Endodermal cell (in vitro differentiated cells): ENCODE measurements around the gene LILRA2. TPM values are rescaled to one million over a fixed set of nuclear protein-coding genes. Genes with fewer than 3 reads are reported as not detected.

Source experiments
- DNase-seq: peaks from one replicate; pipeline ENCODE4 v3.0.0-alpha.2; 2017
- H3K27ac ChIP-seq: 2 replicates; pipeline ENCODE4 v1.5.1; 2013; ENCODE audit warnings: mild to moderate bottlenecking, low read depth, low read length, moderate library complexity
- H3K27me3 ChIP-seq: 2 replicates; pipeline ENCODE4 v1.6.1; 2013; ENCODE audit warnings: mild to moderate bottlenecking, low read length, moderate library complexity; ENCODE audit not compliant: insufficient read depth, control insufficient read depth, poor library complexity, severe bottlenecking
- H3K36me3 ChIP-seq: 2 replicates; pipeline ENCODE4 v1.7.0; 2013; ENCODE audit warnings: mild to moderate bottlenecking, low read length, moderate library complexity; ENCODE audit not compliant: control insufficient read depth, insufficient read depth
- H3K4me1 ChIP-seq: one replicate; pipeline ENCODE4 v1.7.0; 2013; ENCODE audit warnings: low read length; ENCODE audit not compliant: control insufficient read depth, insufficient read depth
- H3K4me3 ChIP-seq: 2 replicates; pipeline ENCODE4 v1.5.1; 2013; ENCODE audit warnings: mild to moderate bottlenecking, low read length, moderate library complexity
- H3K9ac ChIP-seq: 2 replicates; pipeline ENCODE4 v1.6.1; 2013; ENCODE audit warnings: mild to moderate bottlenecking, low read length, moderate library complexity; ENCODE audit not compliant: poor library complexity, severe bottlenecking; ENCODE audit errors: extremely low read depth
- H3K9me3 ChIP-seq: 2 replicates; pipeline ENCODE4 v1.6.1; 2013; ENCODE audit warnings: mild to moderate bottlenecking, low read length, moderate library complexity; ENCODE audit not compliant: control insufficient read depth
- H3K27ac Mint-ChIP-seq: 2 replicates; pipeline ENCODE4 v1.8.0; 2020; ENCODE audit warnings: mixed read lengths
- H3K27me3 Mint-ChIP-seq: 2 replicates; pipeline ENCODE4 v1.8.0; 2021; ENCODE audit warnings: mild to moderate bottlenecking, mixed read lengths; ENCODE audit not compliant: insufficient read depth
- H3K36me3 Mint-ChIP-seq: 2 replicates; pipeline ENCODE4 v1.8.0; 2020; ENCODE audit warnings: low read depth, mixed read lengths
- H3K4me1 Mint-ChIP-seq: 2 replicates; pipeline ENCODE4 v1.8.0; 2020; ENCODE audit warnings: mixed read lengths
- H3K4me3 Mint-ChIP-seq: 2 replicates; pipeline ENCODE4 v1.8.0; 2020; ENCODE audit warnings: mild to moderate bottlenecking, moderate library complexity, mixed read lengths
- H3K9me3 Mint-ChIP-seq: 2 replicates; pipeline ENCODE4 v1.8.0; 2020; ENCODE audit warnings: mild to moderate bottlenecking, mixed read lengths
- CTCF ChIP-seq: fragments of 200-600 bp; sonication (generic); conservative IDR thresholded peaks from 2 replicates; pipeline ENCODE4 v1.5.0; 2021; ENCODE audit warnings: antibody characterized with exemption, mild to moderate bottlenecking
- WGBS, 2 experiments: methylation state at CpG; one replicate each; pipeline versions ENCODE4 v1.1.5 to v1.1.7; 2013; ENCODE audit warnings: missing lambda C conversion rate in 2 of 2, mixed read lengths in 1 of 2; ENCODE audit not compliant: insufficient coverage in 1 of 2, insufficient read length in 1 of 2; 5-methylcytosine and 5-hydroxymethylcytosine counted together
- total RNA-seq, 2 donors: library from RNA; stranded (reverse); fragmentation: NEBNext Ultra II Directional in 1 of 2; extraction: Animal tissue kit (Norgen Biotek cat#: 25700) in 1 of 2; gene quantifications; 2 replicates in 1 of 2; 3 replicates in 1 of 2; pipeline ENCODE4 v1.2.1, GENCODE V29; 2021

The LILRA2 gene
- total RNA-seq, 2 donors from 2014 or later: not detected

- H3K9ac ChIP-seq: no peak overlapping the region
- no peaks in the 10 kb centered on the region for H3K4me1 ChIP-seq
- no peak for DNase-seq
- no peaks in the 10 kb centered on the region for H3K36me3 ChIP-seq
- H3K9me3 Mint-ChIP-seq: peaks cover 92% of the 10 kb centered on the region
- no peaks in the 10 kb centered on the region for H3K4me1 Mint-ChIP-seq
- no peak overlapping the region for H3K4me3 ChIP-seq
- H3K27ac ChIP-seq: no peak overlapping the region
- no peak overlapping the region for H3K4me3 Mint-ChIP-seq
- H3K27me3 Mint-ChIP-seq: no peaks in the 10 kb centered on the region
- peaks cover 78% of the 10 kb centered on the region for H3K9me3 ChIP-seq
- no peaks in the 10 kb centered on the region for H3K27me3 ChIP-seq
- TF ChIP-seq CTCF: no peak
- H3K36me3 Mint-ChIP-seq: peaks cover 3% of the 10 kb centered on the region
- no peak overlapping the region for H3K27ac Mint-ChIP-seq
- 82 to 84% methylated on average over 6 to 7 of the region's 7 CpGs for WGBS, 2 experiments
These were observed 34.6 kb downstream of the LILRA2 start for GRCh38 chr19:54608205-54608604.

DNA sequence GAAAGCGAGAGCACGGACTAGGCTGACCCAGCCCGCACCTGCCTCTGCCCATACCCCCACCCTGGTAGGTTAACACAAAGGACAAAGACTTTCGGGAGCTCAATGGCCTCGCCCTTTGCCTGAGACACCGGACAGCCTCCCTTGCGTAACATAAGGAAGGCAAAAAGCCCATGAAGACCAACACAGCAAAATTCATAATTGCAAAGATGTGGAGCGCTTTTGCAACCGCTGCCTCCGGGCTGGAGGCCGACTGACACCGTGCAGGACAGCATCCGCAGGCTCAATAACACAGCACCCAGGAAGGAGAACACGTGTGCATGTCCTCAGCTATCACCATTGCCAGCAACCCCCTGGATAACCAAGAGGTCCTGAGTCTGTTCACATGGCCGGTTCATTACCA, 35.2 kb downstream of the LILRA2 start:
- no peaks in the 10 kb centered on the region for H3K4me1 Mint-ChIP-seq
- no peak overlapping the region for H3K4me3 Mint-ChIP-seq
- no peak overlapping the region for H3K9ac ChIP-seq
- peaks cover 95% of the 10 kb centered on the region for H3K9me3 Mint-ChIP-seq
- H3K36me3 ChIP-seq: no peaks in the 10 kb centered on the region
- no peaks in the 10 kb centered on the region for H3K4me1 ChIP-seq
- WGBS, 2 experiments: 83 to 99% methylated on average over 9 to 15 of the region's 15 CpGs
- H3K4me3 ChIP-seq: no peak overlapping the region
- no peak overlapping the region for H3K27ac Mint-ChIP-seq
- peaks cover 3% of the 10 kb centered on the region for H3K36me3 Mint-ChIP-seq
- no peak for TF ChIP-seq CTCF
- no peaks in the 10 kb centered on the region for H3K27me3 ChIP-seq
- H3K27me3 Mint-ChIP-seq: no peaks in the 10 kb centered on the region
- no peak for DNase-seq
- H3K9me3 ChIP-seq: peaks cover 75% of the 10 kb centered on the region
- no peak overlapping the region for H3K27ac ChIP-seq

DNA sequence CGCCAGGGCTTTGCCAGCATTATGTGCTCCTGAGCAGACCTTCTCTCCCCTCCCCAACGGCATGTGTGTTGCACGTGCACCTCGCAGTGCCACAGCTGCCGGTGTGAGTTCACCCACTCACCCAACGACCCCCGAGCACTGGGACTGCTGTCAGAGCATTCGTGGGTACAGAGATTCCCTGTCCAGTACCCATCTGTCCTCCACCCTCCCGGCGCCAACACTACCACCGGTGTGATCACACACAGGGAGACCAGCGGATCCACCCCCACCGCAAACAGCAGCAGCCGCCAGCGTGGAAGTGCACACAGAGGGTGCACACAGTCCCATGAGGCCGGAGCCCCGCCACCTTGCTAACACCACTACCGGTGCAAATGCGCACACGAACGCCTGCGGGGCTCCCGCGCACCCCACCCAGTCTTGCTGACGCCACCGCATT, 35.8 kb downstream of the LILRA2 start:
- no peaks in the 10 kb centered on the region for H3K27me3 ChIP-seq
- no peak overlapping the region for H3K27ac ChIP-seq
- peaks cover 75% of the 10 kb centered on the region for H3K9me3 ChIP-seq
- H3K4me3 Mint-ChIP-seq: no peak overlapping the region
- H3K36me3 ChIP-seq: no peaks in the 10 kb centered on the region
- WGBS, 2 experiments: 83 to 88% methylated on average over 15 to 26 of the region's 26 CpGs
- H3K36me3 Mint-ChIP-seq: peaks cover 3% of the 10 kb centered on the region
- H3K4me1 ChIP-seq: no peaks in the 10 kb centered on the region
- H3K27me3 Mint-ChIP-seq: no peaks in the 10 kb centered on the region
- H3K4me1 Mint-ChIP-seq: no peaks in the 10 kb centered on the region
- no peak overlapping the region for H3K4me3 ChIP-seq
- DNase-seq: no peak
- H3K27ac Mint-ChIP-seq: no peak overlapping the region
- H3K9me3 Mint-ChIP-seq: peaks cover 96% of the 10 kb centered on the region
- no peak for TF ChIP-seq CTCF
- no peak overlapping the region for H3K9ac ChIP-seq
